ENCODE data around the gene OSBPL3. TPM values are rescaled to one million over a fixed set of nuclear protein-coding genes. Genes with fewer than 3 reads are reported as not detected.
"Not testable (repeated sequence)": the region's sequence is repeated elsewhere in the genome, so short reads cannot be mapped to it uniquely, and the experiment has no call there.

The OSBPL3 gene
- total and polyA plus RNA-seq, 2 donors (not counting 1 experiment from before 2014, with no cell fraction given) = 22.7 to 70.2 TPM

DNA sequence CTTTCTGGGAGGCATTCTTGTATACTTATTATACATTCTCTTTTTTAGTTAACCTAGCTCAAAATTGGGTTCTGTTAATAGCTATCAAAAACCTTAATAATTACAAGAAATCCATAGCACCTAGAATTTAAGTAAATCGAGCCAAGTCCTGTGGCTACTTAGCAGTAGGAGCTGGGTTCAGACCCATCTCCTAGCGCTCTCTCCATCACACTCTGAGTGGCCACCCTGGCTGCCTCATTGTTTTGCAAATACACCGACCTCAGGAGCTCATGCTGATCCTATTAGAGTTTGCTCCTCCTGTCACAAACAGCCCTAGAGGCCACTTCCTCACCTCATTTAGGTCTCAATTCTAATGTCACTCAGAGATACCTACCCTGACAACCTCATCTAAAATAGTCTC is 46.2 kb upstream of the OSBPL3 start:
- TF ChIP-seq, protein P1, sequence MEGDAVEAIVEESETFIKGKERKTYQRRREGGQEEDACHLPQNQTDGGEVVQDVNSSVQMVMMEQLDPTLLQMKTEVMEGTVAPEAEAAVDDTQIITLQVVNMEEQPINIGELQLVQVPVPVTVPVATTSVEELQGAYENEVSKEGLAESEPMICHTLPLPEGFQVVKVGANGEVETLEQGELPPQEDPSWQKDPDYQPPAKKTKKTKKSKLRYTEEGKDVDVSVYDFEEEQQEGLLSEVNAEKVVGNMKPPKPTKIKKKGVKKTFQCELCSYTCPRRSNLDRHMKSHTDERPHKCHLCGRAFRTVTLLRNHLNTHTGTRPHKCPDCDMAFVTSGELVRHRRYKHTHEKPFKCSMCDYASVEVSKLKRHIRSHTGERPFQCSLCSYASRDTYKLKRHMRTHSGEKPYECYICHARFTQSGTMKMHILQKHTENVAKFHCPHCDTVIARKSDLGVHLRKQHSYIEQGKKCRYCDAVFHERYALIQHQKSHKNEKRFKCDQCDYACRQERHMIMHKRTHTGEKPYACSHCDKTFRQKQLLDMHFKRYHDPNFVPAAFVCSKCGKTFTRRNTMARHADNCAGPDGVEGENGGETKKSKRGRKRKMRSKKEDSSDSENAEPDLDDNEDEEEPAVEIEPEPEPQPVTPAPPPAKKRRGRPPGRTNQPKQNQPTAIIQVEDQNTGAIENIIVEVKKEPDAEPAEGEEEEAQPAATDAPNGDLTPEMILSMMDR (conservative IDR thresholded peaks at IDR 0.05 in 1 of 2, IDR thresholded peaks at IDR 0.05 in 1 of 2; ENCODE audit: low read depth in 1 of 2, low read length in 2 of 2) = no peak
- TF ChIP-seq EZH2 (IDR thresholded peaks at IDR 0.05; ENCODE audit: low read length, missing control alignments) = no peak
- no peak for DNase-seq (ENCODE audit: low read depth in 2 of 2)
- Histone ChIP-seq H3K4me1 (ENCODE audit: control insufficient read depth, extremely low read depth, insufficient read depth, low read length) (peaks cover 17% of the 10 kb centered on the region), H3K27me3 (ENCODE audit: control insufficient read depth, insufficient read depth, low read length) (no peaks in the 10 kb centered on the region), H3K79me2 (ENCODE audit: control insufficient read depth, insufficient read depth, low read length) (no peaks in the 10 kb centered on the region), H3K4me2 (ENCODE audit: extremely low read depth, insufficient read depth, low read length) (peak overlapping the region; percentile 11), H3K36me3 (ENCODE audit: control insufficient read depth, insufficient read depth, low read length) (no peaks in the 10 kb centered on the region), H2AFZ (ENCODE audit: low read length) (no peak overlapping the region), H4K20me1 (ENCODE audit: control insufficient read depth, extremely low read depth, insufficient read depth, low read length) (no peaks in the 10 kb centered on the region), H3K9me3 (ENCODE audit: control insufficient read depth, insufficient read depth, low read depth, low read length) (no peaks in the 10 kb centered on the region), H3K27ac (ENCODE audit: insufficient read depth, low read length) (peak overlapping the region; percentile 67), H3K4me3 (replicated peaks in 1 of 4; ENCODE audit: control extremely low read depth in 1 of 4, insufficient read depth in 1 of 4, low read depth in 3 of 4, low read length in 4 of 4) (no peak overlapping the region), H3K9ac (ENCODE audit: insufficient read depth, low read length) (no peak overlapping the region)

DNA sequence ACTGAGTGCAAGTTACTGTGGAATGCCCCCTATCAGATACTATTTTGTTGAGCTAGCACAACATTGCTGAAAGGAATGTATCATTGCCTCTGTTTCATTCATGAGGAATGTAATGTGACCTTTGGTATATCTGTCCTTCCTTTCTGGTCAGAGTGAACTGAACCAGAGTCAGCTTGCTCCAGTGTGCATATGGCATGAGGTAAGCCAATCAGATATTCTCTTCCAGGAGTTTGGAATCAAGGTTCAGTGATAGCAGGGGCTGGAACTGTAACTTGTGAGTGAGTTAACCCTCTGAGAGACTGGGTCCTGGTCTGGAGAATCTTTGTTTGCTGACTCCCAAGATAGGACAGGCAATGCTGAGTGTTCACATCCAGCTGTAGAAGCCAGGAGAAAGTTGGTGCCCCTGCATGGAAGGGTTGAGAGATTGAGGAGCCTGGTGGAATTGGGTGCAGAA is 45.3 kb upstream of the OSBPL3 start:
- Histone ChIP-seq H3K9me3 (ENCODE audit: control insufficient read depth, insufficient read depth, low read depth, low read length) (no peaks in the 10 kb centered on the region), H3K36me3 (ENCODE audit: control insufficient read depth, insufficient read depth, low read length) (no peaks in the 10 kb centered on the region), H2AFZ (ENCODE audit: low read length) (no peak overlapping the region), H3K27me3 (ENCODE audit: control insufficient read depth, insufficient read depth, low read length) (no peaks in the 10 kb centered on the region), H4K20me1 (ENCODE audit: control insufficient read depth, extremely low read depth, insufficient read depth, low read length) (no peaks in the 10 kb centered on the region), H3K4me2 (ENCODE audit: extremely low read depth, insufficient read depth, low read length) (peak overlapping the region; percentile 2), H3K9ac (ENCODE audit: insufficient read depth, low read length) (no peak overlapping the region), H3K27ac (ENCODE audit: insufficient read depth, low read length) (peak overlapping the region; percentile 67), H3K79me2 (ENCODE audit: control insufficient read depth, insufficient read depth, low read length) (no peaks in the 10 kb centered on the region), H3K4me3 (replicated peaks in 1 of 4; ENCODE audit: control extremely low read depth in 1 of 4, insufficient read depth in 1 of 4, low read depth in 3 of 4, low read length in 4 of 4) (no peak overlapping the region), H3K4me1 (ENCODE audit: control insufficient read depth, extremely low read depth, insufficient read depth, low read length) (peaks cover 17% of the 10 kb centered on the region)
- TF ChIP-seq EZH2 (IDR thresholded peaks at IDR 0.05; ENCODE audit: low read length, missing control alignments) = no peak
- TF ChIP-seq, protein P1 (conservative IDR thresholded peaks at IDR 0.05 in 1 of 2, IDR thresholded peaks at IDR 0.05 in 1 of 2; ENCODE audit: low read depth in 1 of 2, low read length in 2 of 2) = no peak
- DNase-seq (ENCODE audit: low read depth in 2 of 2) = peak; percentile 79 to 95

DNA sequence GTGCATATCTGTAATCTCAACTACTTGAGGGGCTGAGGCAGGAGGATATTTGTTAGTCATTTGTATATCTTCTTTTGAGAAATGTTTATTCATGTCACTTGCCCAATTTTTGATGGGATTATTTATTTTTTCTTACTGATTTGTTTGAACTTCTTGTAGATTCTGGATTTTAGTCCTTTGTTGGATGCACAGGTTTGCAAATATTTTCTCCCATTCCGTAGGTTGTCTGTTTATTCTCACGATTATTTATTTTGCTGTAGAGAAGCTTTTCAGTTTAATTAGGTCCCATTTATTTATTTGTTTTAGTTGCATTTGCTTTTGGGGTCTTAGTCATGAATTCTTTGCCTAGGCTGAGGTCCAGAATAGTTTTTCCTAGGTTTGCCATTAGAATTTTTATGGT is 44.1 kb upstream of the OSBPL3 start:
- H3K4me1 ChIP-seq (ENCODE audit: control insufficient read depth, extremely low read depth, insufficient read depth, low read length) = peaks cover 15% of the 10 kb centered on the region
- TF ChIP-seq, protein P1 (conservative IDR thresholded peaks at IDR 0.05 in 1 of 2, IDR thresholded peaks at IDR 0.05 in 1 of 2; ENCODE audit: low read depth in 1 of 2, low read length in 2 of 2) = no peak
- TF ChIP-seq EZH2 (IDR thresholded peaks at IDR 0.05; ENCODE audit: low read length, missing control alignments) = no peak
- DNase-seq (ENCODE audit: low read depth in 2 of 2) = no peak
- no peak overlapping the region for H3K4me3 ChIP-seq (replicated peaks in 1 of 4; ENCODE audit: control extremely low read depth in 1 of 4, insufficient read depth in 1 of 4, low read depth in 3 of 4, low read length in 4 of 4)
- H4K20me1 ChIP-seq (ENCODE audit: control insufficient read depth, extremely low read depth, insufficient read depth, low read length) = no peaks in the 10 kb centered on the region
- no peak overlapping the region for H3K4me2 ChIP-seq (ENCODE audit: extremely low read depth, insufficient read depth, low read length)
- no peaks in the 10 kb centered on the region for H3K36me3 ChIP-seq (ENCODE audit: control insufficient read depth, insufficient read depth, low read length)
- H3K27me3 ChIP-seq (ENCODE audit: control insufficient read depth, insufficient read depth, low read length) = no peaks in the 10 kb centered on the region
- H3K9me3 ChIP-seq (ENCODE audit: control insufficient read depth, insufficient read depth, low read depth, low read length) = no peaks in the 10 kb centered on the region
- H3K79me2 ChIP-seq (ENCODE audit: control insufficient read depth, insufficient read depth, low read length) = no peaks in the 10 kb centered on the region
- H3K9ac ChIP-seq (ENCODE audit: insufficient read depth, low read length) = no peak overlapping the region
- H2AFZ ChIP-seq (ENCODE audit: low read length) = no peak overlapping the region
- peak overlapping the region; percentile 57 for H3K27ac ChIP-seq (ENCODE audit: insufficient read depth, low read length)

GRCh38 chr7:25017671-25018070 is 37.7 kb upstream of the OSBPL3 start:
- H3K9ac ChIP-seq (ENCODE audit: insufficient read depth, low read length); DNase-seq (ENCODE audit: low read depth in 2 of 2); H3K27ac ChIP-seq (ENCODE audit: insufficient read depth, low read length); H3K4me1 ChIP-seq (ENCODE audit: control insufficient read depth, extremely low read depth, insufficient read depth, low read length); H2AFZ ChIP-seq (ENCODE audit: low read length); H3K4me2 ChIP-seq (ENCODE audit: extremely low read depth, insufficient read depth, low read length); H3K27me3 ChIP-seq (ENCODE audit: control insufficient read depth, insufficient read depth, low read length); H3K79me2 ChIP-seq (ENCODE audit: control insufficient read depth, insufficient read depth, low read length); H4K20me1 ChIP-seq (ENCODE audit: control insufficient read depth, extremely low read depth, insufficient read depth, low read length); H3K36me3 ChIP-seq (ENCODE audit: control insufficient read depth, insufficient read depth, low read length); H3K9me3 ChIP-seq (ENCODE audit: control insufficient read depth, insufficient read depth, low read depth, low read length); H3K4me3 ChIP-seq (replicated peaks in 1 of 4; ENCODE audit: control extremely low read depth in 1 of 4, insufficient read depth in 1 of 4, low read depth in 3 of 4, low read length in 4 of 4): not testable (repeated sequence)

Measured in fibroblast of lung (primary cell).